CD4-positive, alpha-beta T cell treated with Interleukin-6 for 4 hours (primary cell): Measurements from ENCODE around the gene TRIM37.
"Not testable (repeated sequence)": the region's sequence is repeated elsewhere in the genome, so short reads cannot be mapped to it uniquely, and the experiment has no call there.

Source experiments
- DNase-seq: peaks from one replicate; pipeline ENCODE4 v3.0.0-alpha.2; 2020; ENCODE audit warnings: mixed read lengths

TRIM37 gene

DNA sequence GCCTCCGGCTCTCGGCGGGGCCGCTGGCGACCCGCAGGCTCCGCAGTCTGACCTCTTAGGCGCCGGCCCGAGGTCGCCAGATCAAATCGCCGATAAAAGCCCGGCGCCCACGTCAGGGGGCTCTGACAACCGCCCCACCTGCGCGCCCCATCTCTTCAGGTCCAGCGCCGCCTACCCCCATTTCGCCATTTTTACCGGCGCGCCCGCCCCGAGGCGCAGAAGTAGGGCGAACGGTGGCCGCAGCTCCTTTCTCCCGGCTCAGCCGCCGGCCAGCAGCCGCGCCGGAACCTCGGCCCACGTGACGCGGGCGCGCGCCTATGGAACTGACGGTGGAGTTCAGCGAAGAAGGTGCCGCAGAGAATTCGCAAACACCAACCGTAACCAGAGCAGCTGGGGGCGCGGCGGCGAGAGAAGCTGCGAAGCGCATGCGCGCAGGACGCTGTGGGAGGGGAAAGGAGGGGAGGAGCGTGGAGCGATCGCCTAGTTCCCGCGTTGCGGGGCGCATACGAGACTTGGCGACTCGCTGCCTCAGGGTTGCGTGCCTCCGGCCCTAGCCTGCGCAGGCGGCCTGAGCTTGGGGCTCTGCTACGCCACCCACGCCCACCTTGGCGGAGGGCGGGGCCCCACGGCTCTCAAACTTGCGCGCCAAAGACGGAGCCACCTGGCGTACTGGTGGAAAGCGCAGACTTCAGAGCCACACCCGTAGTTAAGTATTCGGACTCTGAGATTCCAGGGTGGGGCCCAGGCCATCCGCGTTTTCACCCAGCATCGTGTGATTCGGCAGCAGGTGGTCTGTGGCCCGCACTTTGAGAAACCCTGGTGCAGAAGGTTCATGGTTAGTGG is at the start of gene TRIM37:
TRIM37 (minus strand) TSS at position 418 of the 843 bp plus-strand sequence. CDS start 419 bp downstream, outside the sequence.
- DNase-seq: peak; percentile 98

GRCh38 chr17:59155439-59156177 is 48.9 kb upstream of the TRIM37 start, which contains the start of gene PRR11:
TSS of gene PRR11 (plus strand) at chr17:59155746. CDS start at chr17:59169753, 14,007 bp downstream.
- DNase-seq: peak; percentile 92

GRCh38 chr17:59154721-59155438 is 48.2 kb upstream of the TRIM37 start, which contains the start of gene SKA2:
TSS of gene SKA2 (minus strand) at chr17:59155186. CDS start at chr17:59155163, 23 bp downstream.
- DNase-seq: peak; percentile 97

DNA sequence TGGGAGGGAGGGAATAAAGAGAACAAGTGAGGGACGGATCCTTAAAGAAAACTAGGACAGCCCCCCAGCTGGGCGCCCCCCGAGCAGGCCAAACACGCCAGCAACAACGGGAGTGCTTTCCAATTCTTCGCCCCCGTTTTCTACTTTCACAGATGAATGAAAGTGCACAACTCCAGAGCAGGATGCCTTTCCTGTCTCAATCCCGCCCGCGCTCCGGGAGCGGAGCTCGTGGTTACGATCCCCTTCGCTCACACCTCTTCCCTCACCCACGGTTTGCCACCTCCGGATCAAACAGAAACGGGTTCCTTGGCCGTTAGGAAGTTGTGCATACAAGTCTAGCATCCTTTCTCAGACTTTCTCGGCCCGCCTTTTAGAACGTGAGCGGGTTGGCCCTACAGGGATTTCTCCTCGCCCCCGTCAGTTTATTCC is 47.6 kb upstream of the TRIM37 start:
- peak; percentile 42 for DNase-seq

- no peak for DNase-seq
Observed at GRCh38 chr17:59152925-59153324, 46.2 kb upstream of the TRIM37 start.

DNA sequence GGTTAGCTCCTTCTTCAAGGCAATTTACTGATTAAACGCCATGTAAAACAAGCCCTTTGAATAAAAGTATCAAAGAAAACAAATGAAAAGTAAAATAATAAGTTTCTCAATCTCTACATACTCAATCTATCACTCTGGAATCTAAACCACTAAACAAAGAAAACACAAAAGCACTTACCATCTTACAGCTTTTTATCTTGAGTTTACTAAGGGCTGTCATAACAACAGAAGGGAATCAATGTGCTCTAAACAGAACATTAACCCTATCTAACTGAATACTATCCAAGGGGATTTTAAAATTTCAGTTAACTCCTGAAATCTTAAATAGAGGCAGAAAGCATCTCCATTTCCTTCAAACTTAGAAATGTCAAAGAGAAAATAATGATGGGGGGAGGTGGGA is 44.9 kb upstream of the TRIM37 start:
- no peak for DNase-seq

DNA sequence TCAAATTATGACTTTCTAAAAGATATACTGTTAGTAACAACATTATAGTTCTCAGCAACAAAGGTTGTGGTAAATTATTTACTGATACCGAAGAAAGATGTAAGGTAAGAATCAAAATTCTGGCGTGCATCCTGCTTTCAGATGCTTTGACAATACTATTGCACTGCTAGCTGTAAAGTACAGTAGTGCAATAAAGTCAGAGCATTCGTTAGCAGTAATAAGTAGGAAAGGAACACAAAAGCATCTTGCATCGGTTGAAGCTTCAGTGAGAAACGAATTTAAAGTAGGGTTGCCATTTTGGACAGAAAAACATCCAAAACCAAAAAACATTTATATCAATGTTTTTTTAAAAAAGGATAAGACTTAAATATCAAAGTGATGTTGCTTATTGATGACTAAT is 44.3 kb upstream of the TRIM37 start:
- no peak for DNase-seq

DNA sequence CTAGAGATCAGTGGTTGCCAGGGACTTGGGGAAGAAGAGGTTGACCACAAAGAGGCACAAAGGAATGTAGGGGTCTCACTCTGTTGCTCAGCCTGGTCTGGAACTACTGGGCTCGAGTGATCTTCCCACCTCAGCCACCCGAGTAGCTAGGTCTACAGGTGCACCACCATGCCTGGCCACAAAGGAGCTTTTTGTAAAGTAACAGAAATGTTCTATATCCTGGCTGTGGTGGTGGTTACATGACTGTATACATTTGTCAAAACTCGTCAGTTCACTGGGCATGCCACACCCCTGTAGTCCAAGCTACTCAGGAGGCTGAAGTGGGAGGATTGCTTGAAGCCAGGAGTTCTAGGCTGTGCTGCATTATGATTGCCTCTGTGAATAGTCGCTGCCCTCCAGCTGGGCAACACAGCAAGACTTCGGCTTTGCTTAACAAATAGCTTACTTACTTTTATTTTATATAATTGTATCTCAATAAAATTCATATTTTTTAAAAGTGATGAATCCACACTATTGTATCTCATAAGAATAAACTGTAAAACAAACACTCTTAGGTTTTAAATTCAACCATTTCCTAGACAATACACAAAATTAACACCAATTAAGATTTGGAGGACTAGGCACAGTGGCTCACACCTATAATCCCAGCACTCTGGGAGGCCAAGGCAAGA is 43.3 kb upstream of the TRIM37 start:
- DNase-seq: no peak

- no peak for DNase-seq
Observed at GRCh38 chr17:59149051-59149450, 42.4 kb upstream of the TRIM37 start.

DNA sequence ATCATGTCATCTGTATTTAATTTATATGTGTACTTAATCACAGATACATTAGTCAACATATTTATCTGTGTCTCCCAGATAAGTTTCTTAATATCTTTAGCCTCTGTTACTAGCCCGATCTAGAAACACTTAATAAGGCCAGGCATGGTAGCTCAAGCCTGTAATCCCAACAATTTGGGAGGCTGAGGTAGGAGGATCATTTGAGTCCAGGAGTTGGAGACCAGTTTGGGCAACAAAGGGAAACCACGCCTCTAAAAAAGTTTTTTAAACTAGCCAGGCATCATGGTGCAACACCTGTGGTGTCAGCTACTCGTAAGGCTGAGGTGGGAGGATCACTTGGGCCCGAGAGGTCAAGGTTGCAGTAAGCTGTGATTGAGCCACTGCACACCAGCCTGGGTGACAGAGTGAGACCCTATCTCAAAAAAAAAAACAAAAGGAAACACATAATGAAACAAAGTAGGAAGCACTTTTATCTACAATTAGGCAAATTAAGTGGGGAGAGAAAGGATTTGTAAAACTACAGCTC is 39.0 kb upstream of the TRIM37 start:
- DNase-seq: no peak

DNA sequence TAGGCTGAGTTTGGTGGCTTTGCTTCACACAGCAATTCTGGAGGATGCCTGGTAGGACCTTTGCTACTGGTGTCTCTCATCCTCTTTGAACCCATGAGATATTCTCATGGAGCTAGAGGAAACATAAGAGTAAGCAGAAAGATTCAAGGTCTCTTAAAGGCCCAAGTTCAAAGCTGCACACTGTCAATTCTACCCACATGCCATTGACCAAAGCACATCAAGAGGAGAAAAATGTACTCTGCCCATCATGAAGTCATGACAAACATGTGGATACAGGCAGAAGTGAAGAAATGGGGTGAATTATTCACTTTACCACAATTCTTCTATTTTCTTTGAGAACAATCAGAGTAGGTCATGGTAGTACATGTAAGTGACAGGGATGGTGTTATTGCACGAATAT is 35.2 kb upstream of the TRIM37 start:
- DNase-seq: no peak

- no peak for DNase-seq
Observed at GRCh38 chr17:59139939-59140338, 33.3 kb upstream of the TRIM37 start.

DNA sequence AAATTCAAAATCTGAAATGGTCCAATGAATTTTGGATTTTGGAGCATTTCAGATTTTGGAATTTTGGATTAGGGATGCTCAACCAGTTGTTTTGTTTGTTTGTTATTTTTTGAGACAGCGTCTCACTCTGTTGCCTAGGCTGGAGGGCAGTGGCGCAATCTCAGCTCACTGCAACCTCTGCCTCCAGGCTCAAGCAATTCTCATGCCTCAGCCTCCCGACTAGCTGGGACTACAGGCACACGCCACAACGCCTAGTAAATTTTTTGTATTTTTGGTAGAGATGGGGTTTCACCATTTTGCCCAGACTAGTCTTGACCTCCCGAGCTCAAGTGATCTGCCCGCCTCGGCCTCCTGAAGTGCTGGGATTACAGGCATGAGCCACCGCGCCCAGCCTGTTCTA is 31.7 kb upstream of the TRIM37 start:
- not testable (repeated sequence) for DNase-seq

DNA sequence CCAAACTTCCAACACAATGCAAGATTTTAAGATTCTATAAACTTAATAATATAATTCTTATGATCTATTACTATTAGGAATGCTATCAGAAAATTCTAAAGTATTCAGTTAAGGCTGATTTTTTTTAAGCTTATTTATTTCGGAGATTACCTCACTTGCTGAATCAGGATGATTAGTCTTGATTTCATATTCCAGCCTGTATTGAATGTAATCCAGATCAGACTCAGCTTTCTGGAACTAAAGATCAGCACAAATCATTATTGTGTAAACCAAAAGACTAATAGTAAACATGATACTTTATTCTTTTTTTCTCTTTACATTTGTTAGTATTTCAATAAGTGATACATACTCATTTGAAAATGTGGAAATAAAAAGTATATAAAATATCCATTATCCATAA is 24.5 kb upstream of the TRIM37 start:
- DNase-seq: no peak

GRCh38 chr17:59129814-59130213 is 23.1 kb upstream of the TRIM37 start:
- DNase-seq: no peak

DNA sequence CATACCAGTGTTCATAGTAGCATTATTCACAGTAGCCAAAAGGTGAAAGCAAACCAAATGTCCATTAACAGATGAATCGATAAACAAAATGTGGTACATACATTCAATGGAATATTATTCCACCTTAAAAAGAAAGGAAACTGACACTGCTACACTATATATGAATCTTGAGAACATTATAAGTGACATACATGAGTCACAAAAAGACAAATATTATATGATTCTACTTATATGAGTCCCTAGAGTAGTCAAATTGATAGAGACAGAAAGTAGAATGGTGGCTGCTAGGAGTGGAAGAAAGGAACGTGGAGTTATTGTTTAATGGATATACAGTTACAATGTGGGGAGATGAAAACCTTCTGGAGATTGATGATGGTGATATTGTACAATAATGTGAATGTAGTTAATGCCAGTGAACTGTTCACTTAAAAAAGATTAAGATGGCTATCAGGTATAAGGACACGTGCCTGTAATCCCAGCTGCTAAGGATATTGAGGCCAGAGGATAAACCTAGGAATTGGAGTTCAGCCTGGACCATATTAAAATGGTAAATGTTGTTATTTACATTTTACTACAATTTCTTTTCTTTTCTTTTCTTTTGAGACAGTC is 20.2 kb upstream of the TRIM37 start:
- no peak for DNase-seq

DNA sequence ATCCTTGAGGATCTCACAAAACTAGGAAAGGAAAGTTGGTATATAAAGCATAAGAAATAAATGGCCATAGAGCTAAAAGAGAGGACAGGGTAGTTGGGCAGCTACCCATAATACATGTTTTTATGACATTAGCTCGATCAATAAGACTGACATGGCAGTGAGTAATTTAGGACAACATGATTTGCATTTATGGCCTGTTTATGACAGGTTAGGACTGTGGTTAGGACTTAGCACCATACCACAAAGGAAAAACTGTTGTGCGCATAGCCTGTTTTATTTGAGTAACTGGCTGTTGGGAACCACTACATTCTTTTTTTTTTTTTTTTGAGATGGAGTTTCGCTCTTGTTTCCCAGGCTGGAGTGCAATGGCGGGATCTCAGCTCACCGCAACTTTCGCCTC is 18.0 kb upstream of the TRIM37 start:
- no peak for DNase-seq

- DNase-seq: no peak
Observed at GRCh38 chr17:59121901-59122480, 15.3 kb upstream of the TRIM37 start.

DNA sequence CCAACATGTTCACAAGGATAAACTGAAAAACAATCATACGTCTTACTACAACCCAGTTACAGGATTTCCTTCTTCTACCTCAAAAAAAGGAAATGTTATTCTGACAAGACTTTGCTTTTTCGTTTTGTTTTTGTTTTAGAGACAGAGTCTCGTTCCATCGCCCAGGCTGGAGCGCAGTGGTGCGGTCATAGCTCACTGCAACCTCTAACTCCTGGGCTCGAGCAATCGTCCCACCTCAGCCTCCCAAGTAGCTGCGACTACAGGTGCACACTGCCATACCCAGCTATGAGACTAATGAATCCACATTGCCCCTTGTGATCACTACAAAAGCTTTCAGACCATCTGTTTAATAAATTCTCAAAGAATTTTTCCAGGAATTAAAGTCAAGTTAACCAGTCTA is 8.8 kb upstream of the TRIM37 start:
- no peak for DNase-seq

DNA sequence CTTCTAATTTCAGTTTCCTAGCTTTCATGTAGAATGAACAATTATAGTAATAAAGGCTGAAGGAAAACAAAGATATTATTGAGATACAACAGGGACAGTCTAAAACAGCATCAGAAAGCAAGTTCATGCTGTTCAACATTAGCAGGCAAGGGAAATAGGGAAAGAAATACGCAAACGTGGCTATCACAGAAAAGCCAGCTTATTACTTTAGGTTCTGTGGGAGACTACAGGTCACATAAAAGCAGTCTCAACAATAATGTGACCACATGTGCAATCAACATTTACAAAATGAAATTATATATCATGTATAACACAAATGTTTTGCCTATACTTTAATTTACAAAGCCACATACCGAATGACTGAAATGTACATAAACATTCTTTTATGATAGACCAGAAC is 4.9 kb upstream of the TRIM37 start:
- no peak for DNase-seq

DNA sequence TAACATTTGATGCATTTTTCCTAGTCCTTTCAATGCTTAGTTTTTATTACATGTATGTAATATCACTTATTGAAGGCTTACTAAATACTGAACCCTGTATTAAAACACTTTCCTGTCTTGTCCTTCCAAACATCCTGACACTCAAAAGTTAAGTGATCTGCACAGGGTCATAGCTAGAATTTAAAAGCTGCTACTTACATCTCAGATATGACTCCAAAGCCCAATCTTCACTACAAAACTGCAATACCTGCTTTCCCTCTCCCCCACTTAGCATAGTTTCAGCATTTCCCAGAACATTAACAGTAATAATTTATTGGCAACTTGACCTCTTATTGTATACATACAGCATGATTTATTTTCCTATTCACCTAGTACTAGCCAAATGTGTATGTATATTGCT is 4.3 kb upstream of the TRIM37 start:
- no peak for DNase-seq
